ENCODE measurements around the gene TCF12.
"Not testable (repeated sequence)": the region's sequence is repeated elsewhere in the genome, so short reads cannot be mapped to it uniquely, and the experiment has no call there.

Gene TCF12

GRCh38 chr15:56996746-56997470, 78.5 kb downstream of the TCF12 start:
- CTCF ChIA-PET = no interaction called here
- TF ChIP-seq CTCF (IDR thresholded peaks at IDR 0.05; ENCODE audit: insufficient read depth, low read length, missing control alignments) = no peak
- H3K4me3 ChIP-seq (ENCODE audit: low read depth, low read length) = no peak overlapping the region
- POLR2A ChIA-PET = no interaction called here
- no peak for DNase-seq (ENCODE audit: low read depth, low spot score)

DNA sequence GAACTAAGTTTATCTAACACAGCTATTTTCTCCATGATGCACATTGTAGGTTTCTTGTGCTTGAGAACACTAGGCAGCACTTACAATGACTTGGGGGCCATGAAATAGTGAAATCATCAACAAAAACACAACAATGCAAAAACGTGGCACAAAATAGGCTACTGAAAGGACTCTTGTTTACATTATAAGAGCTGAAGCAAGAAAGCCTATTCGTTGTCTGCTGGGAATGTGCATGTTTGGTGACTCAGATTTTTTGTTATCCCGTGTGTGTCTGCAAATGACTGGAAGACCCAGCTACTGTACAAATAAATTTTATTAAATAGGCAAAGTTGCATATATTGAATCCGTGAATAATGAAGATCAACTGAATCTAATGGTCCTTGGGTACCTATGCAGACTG, 85.0 kb downstream of the TCF12 start:
- H3K4me3 ChIP-seq (ENCODE audit: low read depth, low read length) = no peak overlapping the region
- CTCF ChIA-PET = interaction anchor here (1.7 kb wide), 1 partner anchor 512 kb away, joined by 5 read pairs; no protein-coding TSS in a partner anchor
- no peak for TF ChIP-seq CTCF (IDR thresholded peaks at IDR 0.05; ENCODE audit: insufficient read depth, low read length, missing control alignments)
- DNase-seq (ENCODE audit: low read depth, low spot score) = peak; percentile 52
- POLR2A ChIA-PET = no interaction called here

DNA sequence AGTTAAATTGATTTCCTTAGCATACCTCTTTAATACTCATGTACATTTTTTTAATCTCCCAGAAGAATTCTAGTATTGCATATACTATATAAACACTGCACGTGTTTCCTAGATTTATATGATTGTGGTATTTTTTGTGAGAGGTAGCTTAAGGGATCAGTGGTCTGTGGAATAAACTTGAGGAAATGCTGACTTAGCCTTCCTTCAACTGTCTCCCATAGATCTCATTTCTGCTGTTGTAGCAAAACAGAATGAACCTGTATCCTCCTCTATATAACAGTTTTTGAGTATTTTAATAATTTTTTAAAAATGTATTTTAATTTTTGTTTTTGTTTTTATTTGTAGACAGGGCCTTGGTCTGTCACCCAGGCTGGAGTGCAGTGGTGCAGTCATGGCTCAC, 86.8 kb downstream of the TCF12 start:
- CTCF ChIA-PET = interaction anchor here (1.0 to 1.3 kb wide), 2 partner anchors 88 to 133 kb away, joined by 3 to 4 read pairs; partner anchors contain the start of gene TCF12
- H3K4me3 ChIP-seq (ENCODE audit: low read depth, low read length) = no peak overlapping the region
- DNase-seq (ENCODE audit: low read depth, low spot score) = no peak
- POLR2A ChIA-PET = no interaction called here
- TF ChIP-seq CTCF (IDR thresholded peaks at IDR 0.05; ENCODE audit: insufficient read depth, low read length, missing control alignments) = no peak

DNA sequence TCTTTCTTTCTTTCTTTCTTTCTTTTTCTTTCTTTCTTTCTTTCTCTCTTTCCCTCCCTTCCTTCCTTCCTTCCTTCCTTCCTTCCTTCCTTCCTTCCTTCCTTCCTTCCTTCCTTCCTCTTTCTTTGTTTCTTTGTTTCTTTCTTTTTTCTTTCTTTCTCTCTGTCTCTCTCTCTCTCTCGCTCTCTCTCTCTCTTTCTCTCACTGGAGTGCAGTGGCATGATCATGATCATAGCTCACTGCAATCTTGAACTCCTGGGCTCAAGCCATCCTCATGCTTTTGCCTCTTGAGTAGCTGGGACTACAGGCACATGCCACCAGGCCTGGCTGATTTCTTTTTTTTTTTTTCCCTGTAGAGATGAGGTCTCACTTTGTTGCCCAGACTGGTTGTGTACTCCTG, 89.4 kb downstream of the TCF12 start:
- POLR2A ChIA-PET; H3K4me3 ChIP-seq (ENCODE audit: low read depth, low read length); DNase-seq (ENCODE audit: low read depth, low spot score): not testable (repeated sequence)
- CTCF ChIA-PET = interaction anchor here (1.6 kb wide), 1 partner anchor 21 kb away, joined by 3 read pairs; no protein-coding TSS in a partner anchor

GRCh38 chr15:57010724-57011123, 92.3 kb downstream of the TCF12 start:
- ChIA-PET CTCF (no interaction called here), POLR2A (no interaction called here)
- no peak for DNase-seq (ENCODE audit: low read depth, low spot score)
- no peak overlapping the region for H3K4me3 ChIP-seq (ENCODE audit: low read depth, low read length)
- TF ChIP-seq CTCF (IDR thresholded peaks at IDR 0.05; ENCODE audit: insufficient read depth, low read length, missing control alignments) = no peak

GRCh38 chr15:57012556-57012955, 94.1 kb downstream of the TCF12 start:
- no peak for DNase-seq (ENCODE audit: low read depth, low spot score)
- POLR2A ChIA-PET = no interaction called here
- CTCF ChIA-PET = no interaction called here
- H3K4me3 ChIP-seq (ENCODE audit: low read depth, low read length) = no peak overlapping the region
- TF ChIP-seq CTCF (IDR thresholded peaks at IDR 0.05; ENCODE audit: insufficient read depth, low read length, missing control alignments) = no peak

- CTCF ChIA-PET; H3K4me3 ChIP-seq (ENCODE audit: low read depth, low read length); DNase-seq (ENCODE audit: low read depth, low spot score); POLR2A ChIA-PET: not testable (repeated sequence)
These were observed 96.5 kb downstream of the TCF12 start for GRCh38 chr15:57014896-57015295.
